ENCODE results near the gene SLC12A8. TPM values are rescaled to one million over a fixed set of nuclear protein-coding genes. Genes with fewer than 3 reads are reported as not detected.
A peak's percentile ranks its signal among the peaks of the same experiment; 100 is the strongest.

The SLC12A8 gene
- polyA plus RNA-seq, 1 experiment: 8.4 TPM

DNA sequence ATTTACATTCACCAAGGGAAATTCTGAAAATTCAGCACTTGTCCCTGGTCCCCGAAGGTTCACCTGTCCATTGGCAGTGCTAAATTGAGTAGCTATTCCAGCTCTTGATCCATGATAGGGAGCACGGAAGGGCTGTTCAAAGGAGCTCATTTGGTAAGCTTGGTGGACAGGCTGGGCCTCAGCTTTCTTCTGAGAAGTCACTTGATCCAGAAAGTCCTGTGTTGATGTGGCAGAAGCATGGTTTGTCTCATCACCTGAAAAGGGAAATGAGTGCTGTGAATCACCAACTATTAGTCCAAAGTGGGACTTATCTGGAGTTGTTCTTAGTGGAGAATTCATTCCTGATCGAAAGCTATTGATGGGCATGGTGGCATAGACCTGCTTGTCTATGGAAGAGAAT lies 19.9 kb upstream of the SLC12A8 start:
- Histone ChIP-seq H3K4me3 (ENCODE audit: low read depth, low read length) (no peak overlapping the region), H3K27me3 (ENCODE audit: control insufficient read depth, insufficient read depth, low read length) (no peaks in the 10 kb centered on the region), H3K36me3 (ENCODE audit: control insufficient read depth, insufficient read depth, low read length) (no peaks in the 10 kb centered on the region)
- ChIA-PET POLR2A (no interaction called here), CTCF (interaction anchor here (0.7 to 0.9 kb wide), 2 partner anchors 11 to 170 kb away, joined by 3 read pairs; no protein-coding TSS in a partner anchor)
- TF ChIP-seq, protein P1, sequence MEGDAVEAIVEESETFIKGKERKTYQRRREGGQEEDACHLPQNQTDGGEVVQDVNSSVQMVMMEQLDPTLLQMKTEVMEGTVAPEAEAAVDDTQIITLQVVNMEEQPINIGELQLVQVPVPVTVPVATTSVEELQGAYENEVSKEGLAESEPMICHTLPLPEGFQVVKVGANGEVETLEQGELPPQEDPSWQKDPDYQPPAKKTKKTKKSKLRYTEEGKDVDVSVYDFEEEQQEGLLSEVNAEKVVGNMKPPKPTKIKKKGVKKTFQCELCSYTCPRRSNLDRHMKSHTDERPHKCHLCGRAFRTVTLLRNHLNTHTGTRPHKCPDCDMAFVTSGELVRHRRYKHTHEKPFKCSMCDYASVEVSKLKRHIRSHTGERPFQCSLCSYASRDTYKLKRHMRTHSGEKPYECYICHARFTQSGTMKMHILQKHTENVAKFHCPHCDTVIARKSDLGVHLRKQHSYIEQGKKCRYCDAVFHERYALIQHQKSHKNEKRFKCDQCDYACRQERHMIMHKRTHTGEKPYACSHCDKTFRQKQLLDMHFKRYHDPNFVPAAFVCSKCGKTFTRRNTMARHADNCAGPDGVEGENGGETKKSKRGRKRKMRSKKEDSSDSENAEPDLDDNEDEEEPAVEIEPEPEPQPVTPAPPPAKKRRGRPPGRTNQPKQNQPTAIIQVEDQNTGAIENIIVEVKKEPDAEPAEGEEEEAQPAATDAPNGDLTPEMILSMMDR (IDR thresholded peaks at IDR 0.05; ENCODE audit: insufficient read depth, low read depth, low read length): no peak
- DNase-seq (ENCODE audit: low read depth): no peak

DNA sequence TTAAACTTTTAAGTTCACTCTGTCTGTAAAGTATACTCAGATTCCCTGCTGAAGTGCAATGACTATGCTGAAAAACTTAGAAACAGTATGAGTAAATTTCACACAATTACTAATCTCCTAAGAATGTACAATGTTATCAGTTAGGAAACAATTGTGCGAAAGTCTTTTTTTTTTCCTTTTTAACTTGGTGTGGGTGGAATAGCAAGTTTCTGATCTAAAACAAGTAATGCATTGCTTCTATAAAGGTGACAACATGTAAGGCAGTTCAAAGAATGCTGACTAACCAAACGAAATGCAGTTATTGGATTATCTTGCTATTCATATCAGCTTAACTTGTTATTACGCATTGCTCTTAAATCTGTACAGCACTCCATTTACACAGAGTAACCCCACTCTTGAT lies 19.3 kb upstream of the SLC12A8 start:
- Histone ChIP-seq H3K27me3 (ENCODE audit: control insufficient read depth, insufficient read depth, low read length) (no peaks in the 10 kb centered on the region), H3K36me3 (ENCODE audit: control insufficient read depth, insufficient read depth, low read length) (no peaks in the 10 kb centered on the region), H3K4me3 (ENCODE audit: low read depth, low read length) (no peak overlapping the region)
- DNase-seq (ENCODE audit: low read depth): peak; percentile 52
- TF ChIP-seq, protein P1 (IDR thresholded peaks at IDR 0.05; ENCODE audit: insufficient read depth, low read depth, low read length): no peak
- ChIA-PET POLR2A (no interaction called here), CTCF (interaction anchor here (0.7 to 0.9 kb wide), 2 partner anchors 11 to 170 kb away, joined by 3 read pairs; no protein-coding TSS in a partner anchor)

DNA sequence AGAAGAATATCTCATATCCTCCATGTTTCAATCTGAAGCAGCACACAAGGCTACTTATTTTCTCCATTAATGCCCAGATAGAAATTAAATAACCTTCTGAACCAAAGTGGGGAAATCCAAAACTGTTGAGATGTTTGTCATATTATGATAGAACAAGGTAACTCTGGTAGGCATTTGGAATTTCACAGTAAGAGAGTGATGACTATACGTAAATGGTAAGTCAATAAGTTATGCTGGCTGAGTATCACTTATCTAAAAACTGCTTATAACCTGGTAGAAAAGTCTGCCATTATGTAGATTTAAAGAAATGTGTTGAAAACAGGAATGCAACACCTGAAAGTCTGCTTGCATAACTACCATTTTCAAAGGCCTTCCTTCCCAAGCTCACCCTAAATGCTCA lies 17.2 kb upstream of the SLC12A8 start:
- POLR2A ChIA-PET: no interaction called here
- Histone ChIP-seq H3K36me3 (ENCODE audit: control insufficient read depth, insufficient read depth, low read length) (no peaks in the 10 kb centered on the region), H3K4me3 (ENCODE audit: low read depth, low read length) (no peak overlapping the region), H3K27me3 (ENCODE audit: control insufficient read depth, insufficient read depth, low read length) (no peaks in the 10 kb centered on the region)
- no peak for DNase-seq (ENCODE audit: low read depth)
- TF ChIP-seq, protein P1 (IDR thresholded peaks at IDR 0.05; ENCODE audit: insufficient read depth, low read depth, low read length): no peak
- CTCF ChIA-PET: no interaction called here

DNA sequence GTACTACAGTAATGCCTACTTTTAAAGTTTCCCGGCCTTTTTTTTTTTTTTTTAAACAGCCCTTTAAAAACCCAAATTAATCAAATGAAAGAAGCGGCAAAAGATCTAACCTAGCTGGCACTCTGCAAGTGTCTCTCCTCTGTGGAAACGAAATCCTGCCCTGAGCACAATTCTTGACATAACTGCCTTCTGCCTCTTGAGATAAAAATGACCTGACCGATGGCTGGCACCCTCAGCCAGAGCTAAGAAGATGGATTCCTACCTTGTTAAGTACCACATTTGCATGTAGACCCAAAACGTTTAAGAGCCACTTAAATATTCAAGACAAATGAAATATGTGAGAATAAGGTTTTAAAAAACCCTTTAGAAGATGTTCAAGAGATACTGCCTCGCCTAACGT lies 16.6 kb upstream of the SLC12A8 start:
- Histone ChIP-seq H3K4me3 (ENCODE audit: low read depth, low read length) (no peak overlapping the region), H3K36me3 (ENCODE audit: control insufficient read depth, insufficient read depth, low read length) (no peaks in the 10 kb centered on the region), H3K27me3 (ENCODE audit: control insufficient read depth, insufficient read depth, low read length) (no peaks in the 10 kb centered on the region)
- no peak for DNase-seq (ENCODE audit: low read depth)
- CTCF ChIA-PET: no interaction called here
- POLR2A ChIA-PET: no interaction called here
- TF ChIP-seq, protein P1 (IDR thresholded peaks at IDR 0.05; ENCODE audit: insufficient read depth, low read depth, low read length): no peak

DNA sequence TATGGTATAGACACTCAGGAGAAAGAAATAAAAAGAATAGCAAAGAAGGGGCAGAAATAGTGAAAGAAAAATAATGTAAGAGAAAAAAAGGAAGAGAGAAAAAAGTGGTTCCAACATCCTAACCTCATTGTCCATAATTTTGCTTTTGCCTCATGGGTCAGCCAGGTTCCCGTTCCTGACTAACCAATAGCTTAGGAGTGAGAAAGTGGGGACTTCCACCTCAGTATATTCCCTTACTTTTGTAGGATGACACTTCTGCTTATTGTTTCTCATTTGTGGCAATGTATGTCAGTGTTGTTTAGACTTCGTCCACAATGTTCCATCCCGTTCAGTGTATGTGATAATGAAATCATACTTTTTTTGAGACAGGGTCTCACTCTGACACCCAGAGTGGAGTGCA lies 9.3 kb upstream of the SLC12A8 start:
- no peak overlapping the region for H3K4me3 ChIP-seq (ENCODE audit: low read depth, low read length)
- CTCF ChIA-PET: interaction anchor here (1.3 kb wide), 1 partner anchor 217 kb away, joined by 3 read pairs; no protein-coding TSS in a partner anchor
- H3K36me3 ChIP-seq (ENCODE audit: control insufficient read depth, insufficient read depth, low read length): no peaks in the 10 kb centered on the region
- POLR2A ChIA-PET: no interaction called here
- no peaks in the 10 kb centered on the region for H3K27me3 ChIP-seq (ENCODE audit: control insufficient read depth, insufficient read depth, low read length)
- TF ChIP-seq, protein P1 (IDR thresholded peaks at IDR 0.05; ENCODE audit: insufficient read depth, low read depth, low read length): no peak
- DNase-seq (ENCODE audit: low read depth): no peak

Measured in BJ (cell line).